ENCODE results near the gene LHFPL2.

DNA sequence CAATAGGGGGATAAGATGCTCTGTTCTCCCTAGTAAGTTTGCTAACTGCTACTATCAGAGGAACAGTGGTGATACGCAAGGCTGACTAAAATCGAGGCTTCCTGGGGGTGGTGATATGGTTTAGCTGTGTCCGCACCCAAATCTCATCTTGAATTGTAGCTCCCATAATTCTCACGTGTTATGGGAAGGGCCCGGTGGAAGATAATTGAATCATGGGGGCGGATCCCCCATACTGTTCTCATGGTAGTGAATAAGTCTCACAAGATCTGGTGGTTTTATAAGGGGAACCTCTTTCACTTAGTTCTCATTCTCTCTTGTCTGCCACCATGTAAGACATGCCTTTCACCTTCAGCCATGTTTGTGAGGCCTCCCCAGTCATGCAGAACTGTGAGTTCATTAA lies 135.1 kb downstream of the LHFPL2 start:
- TF ChIP-seq POLR2AphosphoS5 (IDR thresholded peaks at IDR 0.05) (no peak), EP300 (IDR thresholded peaks at IDR 0.05; ENCODE audit: low read depth) (no peak), CTCF (IDR thresholded peaks at IDR 0.05) (no peak), POLR2A (IDR thresholded peaks at IDR 0.05) (no peak)

Data from transverse colon (tissue), 4 donors.